GM12878 (cell line): ENCODE measurements around the gene FAIM. TPM values are rescaled to one million over a fixed set of nuclear protein-coding genes. Genes with fewer than 3 reads are reported as not detected.

ENCODE experiments used
- ATAC-seq: fragments of 200-7000 bp; cut with Tn5 transposase; 3 replicates; pipeline ENCODE4 v1.9.1; 2020; ENCODE audit warnings: mild to moderate bottlenecking, moderate library complexity
- Bru-seq: library from RNA; stranded (reverse); fragments of 400-500 nt; gene quantifications from one replicate; lab custom pipeline; 2021; lab: Mats Ljungman, UMichigan
- BruChase-seq, 2 experiments: library from RNA; stranded (reverse); fragments of 400-500 nt; gene quantifications; one replicate each; lab custom pipeline; 2021; lab: Mats Ljungman, UMichigan
- BruUV-seq: library from RNA; stranded (reverse); fragments of 400-500 nt; replicated peaks from 2 replicates; lab custom pipeline; 2021; lab: Mats Ljungman, UMichigan
- CTCF ChIA-PET: fragments of 300-600 bp; sonication (Branson Sonifier 250); formaldehyde crosslinking; extraction: SDS; loops from one replicate; lab custom pipeline; 2021; ENCODE audit warnings: inconsistent platforms; lab: Yijun Ruan, JAX
- POLR2A ChIA-PET: fragments of 350-600 bp; formaldehyde crosslinking; extraction: SDS; loops from one replicate; lab custom pipeline; 2021; ENCODE audit warnings: inconsistent platforms; lab: Charles Lee
- RAD21 ChIA-PET: fragments of 300-600 bp; sonication (Branson Sonifier 250); formaldehyde crosslinking; loops from one replicate; lab custom pipeline; 2023; ENCODE audit warnings: antibody characterized with exemption; ENCODE audit not compliant: unreplicated experiment; lab: Charles Lee
- SMC1A ChIA-PET: fragments of 300-600 bp; sonication (Branson Sonifier 250); formaldehyde crosslinking; loops from one replicate; lab custom pipeline; 2023; ENCODE audit not compliant: unreplicated experiment, uncharacterized antibody; lab: Charles Lee
- DNase-seq: peaks from one replicate; pipeline ENCODE4 v3.0.0-alpha.2; 2011; ENCODE audit warnings: low read depth, low spot score
- FAIRE-seq: peaks from 3 replicates; lab custom pipeline; 2011; peaks lifted over from hg19 to GRCh38; lab: Jason Lieb, UNC
- H2AFZ ChIP-seq: 2 replicates; pipeline ENCODE4 v1.6.0; 2011; ENCODE audit warnings: low read depth, low read length, control low read depth; ENCODE audit not compliant: control insufficient read depth
- H3K27ac ChIP-seq: 2 replicates; pipeline ENCODE4 v1.5.1; 2011; ENCODE audit warnings: control low read depth; ENCODE audit not compliant: control insufficient read depth, insufficient read depth
- H3K27me3 ChIP-seq, 2 experiments: replicated peaks in 1 of 2; 2 replicates each; pipeline versions ENCODE4 v1.6.0 to v1.6.1; 2011; ENCODE audit warnings: low read length in 1 of 2; ENCODE audit not compliant: control insufficient read depth in 2 of 2, insufficient read depth in 2 of 2
- H3K36me3 ChIP-seq, 2 experiments: 2 replicates each; pipeline ENCODE4 v1.5.1; 2011; ENCODE audit warnings: low read length in 1 of 2; ENCODE audit not compliant: control insufficient read depth in 2 of 2, insufficient read depth in 2 of 2
- H3K4me1 ChIP-seq: 2 replicates; pipeline ENCODE4 v1.6.1; 2011; ENCODE audit warnings: mild to moderate bottlenecking, low read length, moderate library complexity, mixed read lengths; ENCODE audit not compliant: control insufficient read depth, insufficient read depth
- H3K4me2 ChIP-seq: 2 replicates; pipeline ENCODE4 v1.6.0; 2011; ENCODE audit warnings: control low read depth; ENCODE audit not compliant: control insufficient read depth, insufficient read depth
- H3K4me3 ChIP-seq: fragments of 200-600 bp; sonication (generic); 2 replicates; pipeline ENCODE4 v1.5.1; 2016
- H3K79me2 ChIP-seq: 2 replicates; pipeline ENCODE4 v1.6.0; 2011; ENCODE audit warnings: low read length; ENCODE audit not compliant: control insufficient read depth, insufficient read depth
- H3K9ac ChIP-seq: 2 replicates; pipeline ENCODE4 v1.8.0; 2011; ENCODE audit warnings: low read length, control low read depth, mixed read lengths; ENCODE audit not compliant: control insufficient read depth, insufficient read depth
- H3K9me3 ChIP-seq: replicated peaks from 3 replicates; pipeline ENCODE4 v1.5.1; 2011; ENCODE audit warnings: mild to moderate bottlenecking, low read length; ENCODE audit not compliant: control insufficient read depth, insufficient read depth
- H4K20me1 ChIP-seq: 2 replicates; pipeline ENCODE4 v1.6.0; 2011; ENCODE audit not compliant: control insufficient read depth, insufficient read depth
- CREM ChIP-seq: IDR thresholded peaks from 2 replicates; pipeline ENCODE4 v1.6.1; 2014; ENCODE audit warnings: antibody characterized with exemption, low read depth
- E2F4 ChIP-seq: IDR thresholded peaks from 2 replicates; pipeline ENCODE4 v1.6.1; 2012; ENCODE audit warnings: low read depth, low read length, improper control_type of control experiment
- E4F1 ChIP-seq: fragments of 450-650 bp; IDR thresholded peaks from 2 replicates; pipeline ENCODE4 v1.6.1; 2018; ENCODE audit warnings: borderline replicate concordance, mild to moderate bottlenecking; ENCODE audit not compliant: partially characterized antibody
- ESRRA ChIP-seq: IDR thresholded peaks from 2 replicates; pipeline ENCODE4 v1.6.1; 2012; ENCODE audit warnings: mild to moderate bottlenecking, low read length, improper control_type of control experiment
- FOXK2 ChIP-seq: fragments of 450-650 bp; IDR thresholded peaks from 2 replicates; pipeline ENCODE4 v1.6.1; 2017; ENCODE audit warnings: mild to moderate bottlenecking, moderate library complexity
- IKZF1 ChIP-seq: fragments of 450-650 bp; conservative IDR thresholded peaks from 2 replicates; pipeline ENCODE4 v1.6.1; 2017; ENCODE audit warnings: antibody characterized with exemption, mild to moderate bottlenecking
- NFIC ChIP-seq: IDR thresholded peaks from 2 replicates; pipeline ENCODE4 v1.6.1; 2012; ENCODE audit warnings: low read depth, mild to moderate bottlenecking, inconsistent platforms, low read length, moderate library complexity
- NRF1 ChIP-seq: conservative IDR thresholded peaks from 2 replicates; pipeline ENCODE4 v1.6.1; 2011; ENCODE audit warnings: mild to moderate bottlenecking, low read depth, low read length, improper control_type of control experiment
- RAD51 ChIP-seq: fragments of 450-650 bp; IDR thresholded peaks from 2 replicates; pipeline ENCODE4 v1.6.1; 2016; ENCODE audit warnings: moderate library complexity, mild to moderate bottlenecking, inconsistent platforms
- SMAD5 ChIP-seq: IDR thresholded peaks from 2 replicates; pipeline ENCODE4 v1.6.1; 2016; ENCODE audit warnings: antibody characterized with exemption, low read depth
- SRF ChIP-seq, 2 experiments: IDR thresholded peaks; 2 replicates each; pipeline ENCODE4 v1.6.1; 2011; ENCODE audit warnings: low read depth in 2 of 2, low read length in 2 of 2, mild to moderate bottlenecking in 1 of 2, moderate library complexity in 1 of 2
- STAT3 ChIP-seq: IDR thresholded peaks from 2 replicates; pipeline ENCODE4 v1.6.1; 2011; ENCODE audit warnings: low read depth, low read length, improper control_type of control experiment
- TAF1 ChIP-seq: IDR thresholded peaks from 2 replicates; pipeline ENCODE4 v1.6.1; 2011; ENCODE audit warnings: mild to moderate bottlenecking, low read depth, low read length, borderline replicate concordance
- ZBED1 ChIP-seq: IDR thresholded peaks from 2 replicates; pipeline ENCODE4 v1.6.1; 2016; ENCODE audit warnings: borderline replicate concordance
- ZNF217 ChIP-seq: fragments of 450-650 bp; IDR thresholded peaks from 2 replicates; pipeline ENCODE4 v1.6.1; 2017; ENCODE audit warnings: antibody characterized with exemption, mild to moderate bottlenecking
- ZNF622 ChIP-seq: fragments of 450-650 bp; IDR thresholded peaks from 2 replicates; pipeline ENCODE4 v1.6.1; 2017; ENCODE audit warnings: mild to moderate bottlenecking, inconsistent platforms
- WGBS: methylation state at CpG from one replicate; pipeline ENCODE4 v1.1.6; 2016; ENCODE audit warnings: low lambda C conversion rate; ENCODE audit not compliant: insufficient replicate concordance, insufficient coverage; ENCODE audit errors: missing lambda C conversion rate; 5-methylcytosine and 5-hydroxymethylcytosine counted together
- in situ Hi-C: fragments of 300-500 bp; cut with MboI; formaldehyde crosslinking; loops from 9 replicates; pipeline ENCODE4 v1.14.3; 2018; ENCODE audit warnings: mixed read lengths
- intact Hi-C: fragments of 100-400 bp; cut with micrococcal nuclease; formaldehyde crosslinking; loops from one replicate; pipeline ENCODE4 v1.14.2; 2022; ENCODE audit not compliant: unreplicated experiment
- long read RNA-seq, 2 experiments: library from polyadenylated mRNA; unstranded; transcript quantifications; one replicate each; pipeline ENCODE4 v2.0.0, GENCODE V29; 2019 to 2020
- polyA minus RNA-seq, 3 experiments: library from RNA; depleted of rRNA, polyadenylated mRNA; stranded (reverse); fragments of >200 nt; gene quantifications; 2 replicates each; pipeline ENCODE4 v1.2.3, GENCODE V29; 2011
- polyA plus RNA-seq, 11 experiments: library from polyadenylated mRNA; depleted of rRNA in 4 of 11; unstranded in 6 of 11; stranded (reverse) in 5 of 11; fragments of >200 nt; fragmentation: Nextera tagmentation in 4 of 11; fragmentation: Illumina TruSeq in 1 of 11; extraction: Ambion mirVana in 4 of 11; extraction: Trizol in 1 of 11; gene quantifications; 1 replicate in 1 of 11; 2 replicates in 10 of 11; pipeline versions ENCODE4 v1.2.1 to v1.2.3, GENCODE V29; 2011 to 2016; ENCODE audit warnings: inconsistent platforms in 2 of 11, missing spikeins in 2 of 11, low read depth in 1 of 11
- total RNA-seq, 4 experiments: library from RNA; depleted of rRNA in 3 of 4; stranded (reverse); fragments of >200 nt in 3 of 4; fragmentation: Illumina TruSeq in 1 of 4; extraction: Trizol in 1 of 4; gene quantifications; 2 replicates each; pipeline versions ENCODE4 v1.2.1 to v1.2.3, GENCODE V29; 2013 to 2021

Gene FAIM
- 2.8 and 4.4 TPM in 2 replicates for total RNA-seq (2013; cell fraction: nucleolus; rRNA removed)
- total RNA-seq (2014; rRNA removed) (12.1 and 16.1 TPM in 2 replicates), total RNA-seq (2014; rRNA removed; fragmentation: Illumina TruSeq; extraction: Trizol) (25.8 and 26.3 TPM in 2 replicates), total RNA-seq (2021) (9.3 and 10.1 TPM in 2 replicates), polyA plus RNA-seq (2011; rRNA removed) (10.3 and 19.2 TPM in 2 replicates), polyA plus RNA-seq (2014; fragmentation: Illumina TruSeq; extraction: Trizol) (25.4 and 30.1 TPM in 2 replicates), polyA plus RNA-seq (2014; fragmentation: Nextera tagmentation; extraction: Ambion mirVana) (10 to 100 TPM; 21.5 to 32.8 TPM), polyA plus RNA-seq (2014; rRNA removed) (17.0 and 20.6 TPM in 2 replicates), polyA plus RNA-seq (2016; fragmentation: Nextera tagmentation; extraction: Ambion mirVana) (10 to 100 TPM; 31.5 to 34.0 TPM), polyA minus RNA-seq (2011; rRNA and poly(A)+ RNA removed) (2.1 and 2.2 TPM in 2 replicates), Bru-seq, nascent RNA (percentile 65 among the genes with signal in this experiment), BruChase-seq, experiment 1, labeled RNA remaining after a 6-hour chase (percentile 53 among the genes with signal in this experiment), BruChase-seq, experiment 2, labeled RNA remaining after a 2-hour chase (percentile 55 among the genes with signal in this experiment)
- polyA plus RNA-seq (2011; ENCODE audit: low read depth): 2.0 TPM
- polyA plus RNA-seq (2011; cell fraction: cytosol; rRNA removed): 2.5 and 3.3 TPM in 2 replicates
- 2.3 and 3.9 TPM in 2 replicates for polyA plus RNA-seq (2011; cell fraction: nucleus; rRNA removed)
- polyA plus RNA-seq (2012): 3.9 and 4.1 TPM in 2 replicates
- 1.5 and 1.7 TPM in 2 replicates for polyA minus RNA-seq (2011; cell fraction: cytosol; rRNA and poly(A)+ RNA removed)
- polyA minus RNA-seq (2011; cell fraction: nucleus; rRNA and poly(A)+ RNA removed): 0.60 and 2.2 TPM in 2 replicates
- long read RNA-seq, experiment 1, transcript FAIM-204 (5 exons, 946 nt): major isoform, 15 of 18 reads
- long read RNA-seq, experiment 1, partial matches to known transcripts: 1 of 18 reads
- long read RNA-seq, experiment 1, other reads (novel, unspliced or antisense): 1 of 18 reads
- long read RNA-seq, experiment 2, transcript FAIM-201 (6 exons, 1,622 nt): minor isoform, 5 of 175 reads
- long read RNA-seq, experiment 2, transcript FAIM-204 (5 exons, 946 nt): major isoform, 142 of 175 reads
- long read RNA-seq, experiment 2, transcript FAIM-203 (5 exons, 927 nt): minor isoform, 8 of 175 reads
- long read RNA-seq, experiment 2, partial matches to known transcripts: 5 of 175 reads
- long read RNA-seq, experiment 2, other reads (novel, unspliced or antisense): 15 of 175 reads

- WGBS: 2% methylated on average over 68 of the region's 68 CpGs
- Histone ChIP-seq H3K79me2 (no peaks in the 10 kb centered on the region), H3K4me1 (peaks cover 5% of the 10 kb centered on the region), H3K36me3 (no peaks in the 10 kb centered on the region), H3K9me3 (no peaks in the 10 kb centered on the region; the same call in 2 of the 3 replicates), H3K27ac (peak within 1 kb of the TSS; percentile 38), H3K4me2 (peak within 1 kb of the TSS; percentile 99), H3K9ac (peak within 1 kb of the TSS; percentile 84), H3K4me3 (peak within 1 kb of the TSS; percentile 68), H3K27me3 (no peaks in the 10 kb centered on the region), H2AFZ (peak within 1 kb of the TSS; percentile 98), H4K20me1 (no peaks in the 10 kb centered on the region)
- DNase-seq (no peak), ATAC-seq (peak; percentile 89), FAIRE-seq (no peak)
- ChIA-PET RAD21 (interaction anchor here (1.0 to 1.6 kb wide), 3 partner anchors 11 to 307 kb away, joined by 3 to 5 read pairs (median 3); no protein-coding TSS in a partner anchor), CTCF (interaction anchor here (0.6 to 3.4 kb wide), 3 partner anchors 14 to 312 kb away, joined by 3 to 20 read pairs (median 11); partner anchors contain the start of gene CEP70), POLR2A (interaction anchor here (2.0 kb wide), 1 partner anchor 15 kb away, joined by 6 read pairs; the partner anchor contains the start of gene CEP70), SMC1A (interaction anchor here (0.9 to 1.7 kb wide), 2 partner anchors 11 to 27 kb away, joined by 3 to 5 read pairs; no protein-coding TSS in a partner anchor)
- no TSS peak for BruUV-seq
- intact Hi-C loops: no loop called here
- in situ Hi-C loops: no loop called here
- peak; percentile 80 for TF ChIP-seq IKZF1
- no peak for TF ChIP-seq NRF1
- no peak for TF ChIP-seq E2F4
- TF ChIP-seq ZNF622: no peak
- TF ChIP-seq CREM: 0 out of 2 replicates have a peak, but pooled peaks have one; percentile 29
- peak; percentile 42; the same call in 1 of the 2 replicates for TF ChIP-seq TAF1
- TF ChIP-seq SMAD5: 0 out of 2 replicates have a peak, but pooled peaks have one; percentile 33
- no peak for TF ChIP-seq NFIC
- no peak for TF ChIP-seq RAD51
- TF ChIP-seq FOXK2: no peak
- no peak for TF ChIP-seq ESRRA
- 0 out of 2 replicates have a peak, but pooled peaks have one; percentile 45 for TF ChIP-seq ZNF217
- no peak for TF ChIP-seq E4F1
- no peak for TF ChIP-seq STAT3
- TF ChIP-seq SRF (IDR thresholded peaks at IDR 0.05; ENCODE audit: low read depth in 2 of 2, low read length in 2 of 2): no peak
- TF ChIP-seq ZBED1: no peak
These were observed at the start of gene FAIM for GRCh38 chr3:138608322-138609135. Gene FAIM, plus strand, starts transcription at chr3:138608771. Its CDS starts 10,956 bp downstream, at chr3:138619727.
